Kidney epithelial cell (primary cell): ENCODE data around the gene SMAD3. TPM values are rescaled to one million over a fixed set of nuclear protein-coding genes. Genes with fewer than 3 reads are reported as not detected.

ENCODE experiments used
- DNase-seq: peaks from one replicate; pipeline ENCODE4 v3.0.0-alpha.2; 2010; ENCODE audit warnings: low read depth
- H3K27me3 ChIP-seq: 2 replicates; pipeline ENCODE4 v1.6.0; 2011; ENCODE audit warnings: low read length; ENCODE audit not compliant: control insufficient read depth, insufficient read depth
- H3K36me3 ChIP-seq: 2 replicates; pipeline ENCODE4 v1.5.1; 2011; ENCODE audit warnings: low read length; ENCODE audit not compliant: control insufficient read depth, insufficient read depth
- H3K4me3 ChIP-seq: 2 replicates; pipeline ENCODE4 v1.5.1; 2011; ENCODE audit warnings: low read depth, mild to moderate bottlenecking, control low read depth, low read length
- total RNA-seq: library from RNA; depleted of rRNA; stranded (reverse); fragments of >200 nt; gene quantifications from 2 replicates; pipeline ENCODE4 v1.2.3, GENCODE V29; 2015
- TF ChIP-seq, protein P1 (sequence below): IDR thresholded peaks from 2 replicates; pipeline ENCODE4 v1.5.1; 2011; ENCODE audit warnings: mild to moderate bottlenecking, moderate library complexity, low read length, control low read depth, inconsistent platforms; ENCODE audit not compliant: insufficient read depth, poor library complexity, severe bottlenecking

Gene SMAD3
- total RNA-seq, 1 donor from 2014 or later, result 34.8 TPM

DNA sequence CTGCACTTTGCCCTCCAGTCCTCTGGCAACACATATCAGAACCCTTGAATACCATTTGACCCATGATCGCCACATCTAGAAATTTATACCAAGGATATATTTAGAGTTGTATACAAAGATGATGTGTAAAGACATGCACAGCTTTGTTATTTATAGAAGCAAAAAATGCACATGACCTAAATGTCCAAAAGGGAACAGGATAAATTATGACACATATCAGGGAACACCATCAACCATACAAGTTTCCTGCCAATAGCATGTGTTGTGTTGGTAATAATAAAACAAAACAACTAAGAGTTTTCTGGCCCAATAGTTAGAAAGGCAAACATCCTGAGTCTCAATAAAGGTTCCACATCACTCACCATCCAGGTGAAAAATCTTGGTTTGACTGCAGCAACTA lies 137.6 kb downstream of the SMAD3 start:
- H3K4me3 ChIP-seq, result no peak overlapping the region
- no peak for DNase-seq
- H3K36me3 ChIP-seq, result no peaks in the 10 kb centered on the region
- H3K27me3 ChIP-seq, result no peaks in the 10 kb centered on the region
- TF ChIP-seq, protein P1, sequence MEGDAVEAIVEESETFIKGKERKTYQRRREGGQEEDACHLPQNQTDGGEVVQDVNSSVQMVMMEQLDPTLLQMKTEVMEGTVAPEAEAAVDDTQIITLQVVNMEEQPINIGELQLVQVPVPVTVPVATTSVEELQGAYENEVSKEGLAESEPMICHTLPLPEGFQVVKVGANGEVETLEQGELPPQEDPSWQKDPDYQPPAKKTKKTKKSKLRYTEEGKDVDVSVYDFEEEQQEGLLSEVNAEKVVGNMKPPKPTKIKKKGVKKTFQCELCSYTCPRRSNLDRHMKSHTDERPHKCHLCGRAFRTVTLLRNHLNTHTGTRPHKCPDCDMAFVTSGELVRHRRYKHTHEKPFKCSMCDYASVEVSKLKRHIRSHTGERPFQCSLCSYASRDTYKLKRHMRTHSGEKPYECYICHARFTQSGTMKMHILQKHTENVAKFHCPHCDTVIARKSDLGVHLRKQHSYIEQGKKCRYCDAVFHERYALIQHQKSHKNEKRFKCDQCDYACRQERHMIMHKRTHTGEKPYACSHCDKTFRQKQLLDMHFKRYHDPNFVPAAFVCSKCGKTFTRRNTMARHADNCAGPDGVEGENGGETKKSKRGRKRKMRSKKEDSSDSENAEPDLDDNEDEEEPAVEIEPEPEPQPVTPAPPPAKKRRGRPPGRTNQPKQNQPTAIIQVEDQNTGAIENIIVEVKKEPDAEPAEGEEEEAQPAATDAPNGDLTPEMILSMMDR, result no peak

DNA sequence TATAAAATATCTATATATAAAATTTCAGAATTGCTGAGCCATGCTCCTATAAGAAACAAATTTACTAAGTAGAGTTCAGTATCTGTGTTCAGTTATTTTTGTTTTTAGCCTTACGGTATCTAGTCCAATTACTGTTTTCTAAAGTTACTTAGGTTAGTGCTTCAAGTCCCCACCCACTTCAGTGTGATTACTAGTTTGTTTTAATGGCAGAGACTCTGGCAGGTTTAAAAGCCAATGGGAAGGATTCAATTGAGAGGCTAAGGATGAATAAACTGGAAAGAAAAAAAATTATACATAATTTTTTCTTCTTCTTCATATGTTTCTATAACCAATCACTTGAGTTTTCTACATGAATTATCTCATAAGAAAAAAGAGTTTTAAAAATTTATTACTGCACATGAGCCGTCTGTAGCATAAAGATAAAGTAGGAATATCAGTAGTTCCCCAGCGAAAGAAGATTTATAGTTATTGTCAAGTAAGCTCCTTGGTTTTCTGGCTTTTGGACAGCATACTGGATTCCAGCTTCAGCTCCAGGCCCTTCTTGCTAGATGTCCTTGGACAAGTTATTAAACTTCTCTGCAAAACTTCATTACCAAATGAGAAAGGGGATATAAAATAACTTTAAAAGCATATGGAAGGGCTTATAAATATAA lies 142.3 kb downstream of the SMAD3 start:
- Histone ChIP-seq H3K4me3 (no peak overlapping the region), H3K36me3 (no peaks in the 10 kb centered on the region), H3K27me3 (no peaks in the 10 kb centered on the region)
- TF ChIP-seq, protein P1, result no peak
- no peak for DNase-seq

DNA sequence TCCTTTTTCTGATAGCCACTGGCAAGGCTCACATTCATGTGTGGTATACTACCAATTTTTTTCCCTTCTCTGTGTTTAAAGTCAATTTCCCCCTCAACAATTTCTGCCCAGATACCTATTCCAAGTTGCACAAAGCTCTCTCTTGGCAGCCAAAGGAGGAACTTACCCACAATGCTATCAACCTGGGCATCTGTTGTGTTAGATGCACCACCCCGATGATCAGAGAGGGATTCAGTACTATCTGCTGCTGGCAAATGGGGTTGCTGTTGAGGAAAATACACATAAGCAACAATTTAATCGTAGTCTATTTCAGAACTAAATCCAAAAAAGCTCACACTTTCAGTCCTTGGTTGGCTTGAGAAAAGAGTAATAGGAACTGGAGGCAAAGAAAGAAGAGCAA lies 143.0 kb downstream of the SMAD3 start:
- no peak for DNase-seq
- Histone ChIP-seq H3K27me3 (no peaks in the 10 kb centered on the region), H3K36me3 (no peaks in the 10 kb centered on the region), H3K4me3 (no peak overlapping the region)
- TF ChIP-seq, protein P1, result no peak

DNA sequence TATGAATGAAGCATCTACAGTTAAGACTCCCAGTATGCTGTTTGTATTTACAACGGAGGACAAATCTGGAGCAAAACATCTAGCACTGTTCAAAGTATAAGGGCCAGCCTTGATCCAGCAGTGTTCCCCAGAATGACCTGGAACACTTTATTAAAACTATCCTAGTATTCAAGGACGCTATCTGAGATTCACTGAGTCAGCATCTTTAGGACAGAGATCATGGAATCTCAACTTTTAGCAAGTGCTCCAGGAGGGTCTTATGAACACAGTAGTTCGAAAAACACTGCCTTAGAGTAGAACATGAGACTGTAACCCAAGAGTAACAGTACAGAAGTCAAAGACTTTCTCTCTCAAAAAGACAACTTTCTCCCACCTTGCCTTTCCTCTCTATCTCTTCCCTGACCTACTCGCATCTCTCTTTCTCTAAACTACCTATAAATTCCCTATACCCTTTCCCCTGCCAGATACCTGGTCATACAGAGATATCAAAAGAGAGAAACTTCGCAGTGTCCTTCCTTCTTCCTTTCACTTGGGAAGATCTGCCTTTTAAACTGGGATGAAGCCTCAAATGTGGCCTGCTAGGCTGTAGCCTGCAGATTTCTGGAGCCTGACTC lies 145.3 kb downstream of the SMAD3 start:
- no peaks in the 10 kb centered on the region for H3K36me3 ChIP-seq
- DNase-seq, result no peak
- no peaks in the 10 kb centered on the region for H3K27me3 ChIP-seq
- H3K4me3 ChIP-seq, result no peak overlapping the region
- TF ChIP-seq, protein P1, result no peak

DNA sequence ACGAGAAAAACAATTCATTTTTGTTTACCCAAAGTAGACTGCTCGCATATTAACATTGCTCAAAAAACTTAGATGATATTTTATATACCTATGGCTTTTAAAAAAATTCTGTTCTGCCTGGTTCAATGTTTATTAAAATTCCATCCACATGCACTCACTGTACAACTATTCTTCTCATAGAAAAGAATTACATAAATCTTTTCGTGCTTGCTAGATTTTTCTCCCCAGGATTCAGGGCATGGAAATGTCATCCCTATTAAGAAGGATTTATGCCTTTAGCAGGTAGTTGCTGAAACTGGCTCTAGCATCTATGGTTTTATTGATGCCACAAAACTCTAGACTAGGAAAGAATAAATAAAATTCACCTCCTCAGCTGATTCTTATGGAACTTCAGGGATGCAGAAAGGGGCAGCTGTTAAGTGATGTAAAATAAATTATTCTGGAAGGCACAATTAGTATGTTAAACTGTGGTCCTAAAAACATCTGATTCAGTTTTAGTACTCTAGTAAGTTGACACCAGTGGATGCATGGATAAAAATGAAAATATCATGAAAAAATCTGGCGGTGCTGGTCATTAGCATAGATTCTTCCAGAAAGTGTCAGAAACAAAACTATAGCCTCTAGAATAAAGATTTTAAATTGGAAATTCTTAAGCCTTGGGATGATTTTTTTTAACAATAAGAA lies 147.4 kb downstream of the SMAD3 start:
- Histone ChIP-seq H3K36me3 (no peaks in the 10 kb centered on the region), H3K27me3 (no peaks in the 10 kb centered on the region), H3K4me3 (no peak overlapping the region)
- TF ChIP-seq, protein P1, result no peak
- no peak for DNase-seq

DNA sequence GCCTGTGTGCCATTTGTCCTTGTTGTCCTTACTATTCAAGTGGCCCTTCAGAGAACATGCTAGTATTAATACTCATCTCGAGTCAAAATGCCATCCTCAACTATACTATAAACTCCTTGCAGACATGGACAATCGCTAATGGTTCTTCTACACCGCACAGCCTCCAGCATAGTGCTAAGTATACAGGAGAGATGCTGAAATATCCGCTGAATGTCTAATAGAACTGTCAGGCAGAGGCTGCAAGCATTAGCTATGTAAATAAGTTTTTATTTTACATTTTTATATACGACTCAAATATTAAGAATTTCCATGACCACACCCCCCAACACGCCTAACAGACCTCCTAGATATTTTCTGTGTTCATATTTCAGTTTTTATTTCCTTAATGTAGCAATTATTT lies 149.7 kb downstream of the SMAD3 start:
- no peaks in the 10 kb centered on the region for H3K27me3 ChIP-seq
- no peaks in the 10 kb centered on the region for H3K36me3 ChIP-seq
- no peak overlapping the region for H3K4me3 ChIP-seq
- TF ChIP-seq, protein P1, result no peak
- no peak for DNase-seq
